GM21423 (cell line): ENCODE results near the gene HOXA9.

Source experiments
- ATAC-seq: cut with Tn5 transposase; IDR thresholded peaks from one replicate; pipeline ENCODE4 v1.9.1; 2021; ENCODE audit warnings: mild to moderate bottlenecking, moderate library complexity; ENCODE audit not compliant: unreplicated experiment

HOXA9 gene

DNA sequence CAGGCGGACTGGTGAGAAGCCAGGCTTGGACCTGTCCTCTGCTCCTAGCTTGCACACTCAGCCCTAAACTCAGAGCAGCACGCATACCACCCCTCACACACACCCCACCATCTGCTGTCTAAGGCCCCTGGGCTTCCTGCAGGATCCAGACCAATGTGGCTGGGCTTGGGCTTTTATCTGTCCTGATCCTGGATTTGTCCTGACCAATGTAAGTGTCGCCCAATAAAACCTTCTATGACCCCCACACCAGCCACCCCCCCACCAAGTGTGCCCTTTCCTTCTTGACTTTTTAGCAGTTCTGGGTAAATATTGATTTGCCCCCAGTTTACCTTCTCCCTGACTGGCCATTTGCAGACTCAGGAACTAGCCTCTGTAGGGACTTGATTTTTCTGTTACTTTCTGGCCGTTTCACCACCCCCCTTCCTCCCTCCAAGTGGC, 36.3 kb upstream of the HOXA9 start:
- no peak for ATAC-seq

DNA sequence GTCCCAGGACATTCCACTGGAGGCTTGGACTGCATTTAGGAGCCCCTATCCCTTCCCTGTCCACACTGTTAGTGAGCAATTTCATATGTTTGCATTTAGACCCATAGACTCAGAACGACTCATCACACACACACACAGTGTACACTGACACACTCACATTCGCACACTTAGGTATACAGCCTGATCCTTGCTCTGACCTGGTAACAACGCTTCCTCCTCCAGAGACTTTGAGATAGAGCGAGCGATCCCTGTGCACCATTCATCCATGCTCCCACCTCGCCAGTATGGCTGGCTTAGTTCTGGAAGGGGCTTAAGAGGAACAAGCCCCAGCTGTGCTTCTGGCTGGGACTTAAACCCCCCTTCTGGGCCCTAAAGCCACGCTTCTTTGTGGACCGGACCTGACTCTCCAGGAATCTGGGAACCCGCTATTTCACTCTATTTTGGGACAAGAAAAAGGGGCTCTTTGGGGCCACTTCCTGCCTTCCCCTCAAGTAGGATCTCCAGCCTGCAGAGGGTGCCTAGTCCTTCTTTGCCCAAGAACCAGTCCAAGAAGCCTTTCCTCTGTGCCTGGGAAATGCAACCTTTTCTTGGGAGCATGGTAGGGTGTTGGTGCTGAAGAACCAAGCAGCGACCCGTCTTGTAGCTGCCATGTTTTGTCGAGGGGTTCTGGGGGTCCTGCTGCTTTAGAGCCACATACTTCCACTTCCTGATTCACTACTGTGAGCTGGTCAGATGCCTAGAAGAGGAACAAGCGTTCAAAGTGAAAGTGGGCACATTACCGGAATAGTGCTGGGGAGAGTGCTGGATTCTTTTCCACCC, 35.6 kb upstream of the HOXA9 start:
- ATAC-seq = no peak

DNA sequence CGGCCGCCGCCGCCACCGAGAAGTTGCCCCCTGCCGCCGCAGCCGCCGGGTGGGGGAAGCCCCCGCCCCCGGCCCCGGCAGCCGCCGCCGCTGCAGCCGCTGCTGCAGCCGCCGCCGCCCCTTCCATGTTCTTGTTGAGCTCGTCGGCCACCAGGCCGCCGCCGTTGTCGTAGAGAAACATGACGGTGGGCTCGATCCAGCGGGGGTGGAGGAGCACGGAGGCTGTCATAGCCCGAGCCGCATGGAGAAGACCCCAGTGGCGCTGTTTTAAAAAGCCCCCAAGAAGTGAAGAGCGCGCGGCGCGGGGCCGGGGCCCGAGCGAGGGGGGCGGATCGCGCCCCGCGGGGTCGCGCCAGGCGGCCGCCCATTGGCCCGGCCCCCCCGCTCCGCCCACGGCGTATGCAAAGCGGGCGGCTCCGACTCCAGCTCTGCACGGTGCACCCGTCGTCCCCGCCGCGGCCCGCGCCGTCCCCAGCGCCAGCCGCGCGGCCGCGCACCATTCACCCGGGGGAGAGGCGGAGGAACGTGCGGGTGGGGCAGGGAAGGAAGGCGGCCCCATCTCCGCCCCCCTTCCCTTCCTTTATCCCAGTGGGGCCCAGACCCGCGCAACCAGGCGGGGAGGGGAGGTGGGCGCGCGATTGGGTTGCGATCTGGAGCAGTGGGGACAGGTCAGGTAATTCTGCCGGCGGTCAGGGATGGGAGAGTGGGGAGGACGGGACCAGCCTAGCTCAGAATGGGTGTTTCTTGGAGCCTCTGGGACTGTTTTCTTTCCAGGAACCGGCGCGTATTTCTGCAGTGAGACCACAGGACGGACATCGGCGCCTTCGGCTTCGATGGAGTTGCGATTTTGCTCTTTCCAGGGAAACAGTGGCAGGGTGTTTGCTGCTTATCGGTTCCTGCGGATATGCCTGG, 34.8 kb upstream of the HOXA9 start, which contains the start of gene HOXA13:
Gene HOXA13 (minus strand): TSS at position 243 of the 912 bp plus-strand sequence. CDS start 14 bp downstream, at position 229.
- ATAC-seq = no peak

DNA sequence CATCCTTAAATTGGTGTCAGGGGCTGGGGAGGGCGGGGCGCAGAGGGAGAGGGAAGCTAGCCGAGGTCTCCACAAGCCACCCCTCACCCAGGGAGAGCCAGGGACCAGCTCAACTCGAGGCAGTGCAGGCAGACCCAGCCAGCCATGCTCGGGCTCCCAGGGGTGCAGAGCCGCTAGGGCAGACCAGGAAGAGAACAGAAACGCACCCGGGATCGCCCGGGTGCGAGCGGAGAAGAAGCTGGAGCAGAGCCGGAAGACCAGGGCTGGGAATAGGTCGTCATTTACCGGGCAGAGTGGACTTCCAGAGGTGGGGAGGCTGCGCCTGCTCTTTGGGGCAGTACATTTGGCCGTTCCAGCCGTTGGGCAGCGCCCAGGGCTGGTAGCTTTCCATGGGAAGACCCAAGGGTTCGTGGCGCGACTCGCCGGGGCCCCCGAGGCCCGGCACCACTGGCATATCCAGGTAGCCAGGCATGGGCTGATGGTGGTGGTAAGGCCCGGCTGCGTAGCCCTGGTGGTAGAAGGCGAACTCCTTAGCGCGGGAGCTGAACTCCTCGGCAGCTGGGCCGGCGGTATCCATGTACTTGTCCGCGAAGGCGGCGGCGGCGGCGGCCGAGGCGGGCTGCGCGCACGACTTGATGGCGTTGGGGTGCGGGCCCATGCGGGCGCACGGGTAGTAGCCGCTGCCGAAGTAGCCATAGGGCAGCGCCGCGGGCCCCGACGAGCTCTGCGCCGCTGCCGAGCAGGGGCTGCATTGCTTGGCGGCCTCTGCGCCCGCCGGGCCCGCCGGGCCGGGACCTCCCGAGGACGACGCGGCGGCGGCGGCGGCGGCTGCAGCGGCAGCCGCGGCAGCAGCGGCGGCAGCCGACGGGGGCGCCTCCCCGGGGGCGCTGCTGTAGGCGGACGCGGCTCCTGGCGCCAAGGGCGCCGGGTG, 33.8 kb upstream of the HOXA9 start:
- ATAC-seq = no peak

DNA sequence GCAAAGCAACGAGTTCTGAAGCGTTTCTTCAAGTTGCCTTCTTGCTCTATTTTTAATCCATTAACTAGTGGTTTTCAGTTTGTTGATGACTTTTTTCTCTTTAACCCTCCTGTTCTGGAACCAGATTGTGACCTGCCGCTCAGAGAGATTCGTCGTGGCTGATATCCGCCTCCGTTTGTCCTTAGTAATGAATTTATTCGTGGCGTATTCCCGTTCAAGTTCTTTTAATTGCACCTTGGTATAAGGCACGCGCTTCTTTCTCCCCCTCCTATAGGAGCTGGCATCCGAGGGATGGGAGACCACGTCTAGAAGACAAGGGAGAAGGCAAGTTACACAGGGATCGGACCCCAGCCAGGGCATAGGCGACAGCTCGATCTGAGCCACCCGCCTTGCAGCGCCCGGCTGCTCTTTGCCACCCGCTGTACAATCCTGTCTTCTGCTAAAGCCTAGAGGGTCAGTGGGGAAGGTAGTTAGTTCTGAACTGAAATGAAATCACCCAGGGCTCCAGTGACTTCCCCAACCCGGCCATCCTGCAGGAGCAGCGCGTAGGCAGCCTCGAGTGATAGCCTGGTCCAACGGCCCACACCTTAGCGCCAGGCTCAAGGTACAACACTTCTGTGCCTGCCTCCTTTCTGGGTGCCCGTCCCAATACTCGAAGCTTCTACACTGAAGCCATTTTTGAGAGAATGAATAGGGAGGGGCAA, 33.0 kb upstream of the HOXA9 start:
- no peak for ATAC-seq

DNA sequence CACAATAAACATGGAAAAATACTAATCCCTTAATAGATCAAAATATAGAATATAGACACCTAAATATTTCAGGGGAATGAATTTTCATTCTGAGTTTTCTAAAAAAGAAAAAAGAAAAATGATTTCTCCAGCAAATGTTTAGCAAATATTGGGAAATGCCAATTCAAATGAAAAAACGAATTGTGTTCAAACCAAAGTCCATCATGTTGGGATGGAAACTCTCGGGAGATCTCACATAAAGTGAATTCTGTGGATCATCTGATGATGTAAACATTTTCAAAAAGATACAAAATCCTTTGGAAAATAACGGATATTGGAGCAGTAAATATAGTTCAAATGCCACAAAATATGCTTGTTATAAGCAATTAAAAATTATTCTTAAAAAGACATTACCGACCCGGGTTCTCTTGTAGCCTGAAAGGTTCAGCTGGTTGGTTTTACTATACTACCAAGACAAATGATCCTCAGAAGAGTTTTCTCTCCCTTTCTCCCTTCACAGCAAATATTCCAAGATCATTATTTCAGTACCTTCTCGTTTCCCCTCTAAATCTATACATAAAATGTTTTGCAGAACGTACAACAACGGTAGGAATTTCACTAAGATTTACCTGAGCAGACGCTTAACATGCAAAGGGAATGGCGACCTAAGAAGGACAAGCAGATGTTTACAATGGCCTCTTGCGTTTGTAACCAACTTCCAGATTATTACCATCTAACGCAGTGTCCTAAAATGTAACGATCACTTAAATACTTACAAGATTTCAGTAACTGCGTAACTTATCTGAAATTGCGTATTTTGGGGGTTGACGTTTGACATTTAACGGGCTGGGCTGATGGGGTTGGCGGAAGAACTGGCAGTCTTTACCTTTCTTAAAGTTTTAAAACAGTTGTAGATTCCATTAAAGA, 32.1 kb upstream of the HOXA9 start:
- no peak for ATAC-seq

DNA sequence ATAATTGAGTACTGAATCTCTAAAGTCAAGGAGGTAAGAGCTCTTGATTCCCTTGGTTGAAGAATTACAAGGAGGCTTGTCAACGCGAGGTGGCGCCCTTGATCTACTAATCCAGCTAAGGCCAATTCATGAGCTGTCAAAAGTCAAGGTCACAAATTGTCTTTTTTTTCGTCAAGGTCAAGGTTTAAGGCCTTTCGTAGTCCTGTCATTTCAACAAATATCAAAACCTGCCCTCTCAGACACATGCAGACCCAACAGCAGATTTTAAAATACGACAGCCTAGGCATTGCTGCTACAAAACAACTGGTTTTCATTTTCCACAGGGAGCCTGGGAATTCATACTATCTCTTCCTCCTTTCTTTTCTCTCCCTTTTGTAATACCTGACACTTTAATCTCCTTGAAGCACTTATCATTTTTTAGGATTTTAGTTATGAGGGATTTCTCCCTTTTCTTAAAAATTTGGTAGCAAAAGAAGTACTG, 31.0 kb upstream of the HOXA9 start:
- ATAC-seq = no peak

DNA sequence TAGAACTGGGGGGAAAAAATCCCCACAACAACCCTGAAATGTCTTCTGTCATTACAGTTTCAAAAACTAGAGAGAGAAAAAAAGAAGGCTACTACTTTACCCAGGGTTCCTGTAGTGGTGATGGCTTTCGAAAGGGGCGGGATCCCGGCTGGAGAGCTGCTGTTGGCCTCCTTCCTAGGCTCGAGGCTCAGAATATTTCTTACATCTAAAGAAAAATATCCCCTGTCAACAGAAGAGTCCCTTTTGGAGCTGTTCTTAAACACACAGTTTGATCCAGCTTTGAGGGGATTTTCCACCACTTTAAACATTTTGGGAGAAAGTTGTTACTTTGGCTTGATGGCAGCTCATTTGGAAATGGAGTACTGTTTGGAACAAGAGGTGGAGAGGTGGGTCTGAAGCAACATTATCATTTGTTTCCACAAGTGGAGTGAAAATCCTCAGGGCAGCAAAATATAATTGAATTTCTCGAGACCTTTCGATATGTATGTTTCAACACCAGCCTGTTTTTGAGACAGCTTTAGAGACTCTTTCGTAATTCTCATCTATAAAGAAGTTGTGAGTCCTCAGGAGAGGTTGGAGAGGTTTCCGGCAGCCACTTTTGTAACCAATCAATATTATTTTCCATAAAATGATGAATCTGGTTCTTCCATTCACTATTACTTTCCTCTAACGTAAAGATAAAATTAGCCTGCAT, 29.5 kb upstream of the HOXA9 start:
- no peak for ATAC-seq

DNA sequence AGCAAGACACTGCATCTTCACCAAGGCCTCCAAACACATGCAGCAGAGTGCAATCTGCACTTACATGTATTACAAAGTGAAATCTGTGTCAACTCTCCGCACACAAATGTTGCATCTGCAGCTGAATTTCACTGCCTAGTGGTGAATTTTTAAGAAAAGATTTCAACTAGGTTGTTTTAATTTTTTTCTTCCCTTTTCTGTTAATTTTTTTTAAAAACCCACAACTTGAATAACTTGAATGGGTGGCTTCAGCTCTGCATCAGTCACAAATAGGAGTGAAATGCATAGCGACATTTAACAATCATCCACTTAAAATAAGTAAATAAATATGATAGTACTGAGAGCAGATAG, 28.6 kb upstream of the HOXA9 start:
- ATAC-seq = no peak

DNA sequence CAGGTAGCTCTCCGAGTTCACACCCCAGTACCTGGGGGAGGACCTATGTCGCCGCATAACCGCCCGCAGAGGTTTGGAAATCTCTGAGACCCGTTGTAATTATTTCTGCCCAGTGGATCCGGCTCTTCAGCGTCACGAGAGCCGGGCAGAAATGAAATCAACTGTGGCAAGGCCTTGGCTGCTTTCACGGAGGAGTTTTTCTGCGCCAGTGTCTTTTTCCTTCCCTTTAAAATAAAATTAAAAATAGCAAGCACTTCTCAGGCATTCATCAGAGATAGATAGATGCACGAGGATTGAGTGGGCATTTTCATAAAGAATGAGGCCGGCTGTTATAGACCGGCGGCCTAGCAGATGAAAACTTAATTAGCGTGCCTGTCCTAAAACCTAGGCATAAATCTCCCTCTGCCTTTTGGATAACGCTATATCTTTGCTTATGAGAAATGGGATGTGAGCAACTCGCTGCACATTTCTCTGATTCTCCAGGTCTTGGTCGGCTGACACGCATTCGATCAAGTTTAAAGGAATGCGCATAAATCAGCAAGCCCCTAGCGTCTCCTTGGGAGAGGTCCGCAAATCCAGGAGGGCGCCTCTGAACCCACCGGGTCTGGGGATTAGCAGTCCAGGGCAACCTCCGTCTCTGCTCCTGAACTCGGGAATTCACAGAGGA, 28.1 kb upstream of the HOXA9 start:
- ATAC-seq = no peak

DNA sequence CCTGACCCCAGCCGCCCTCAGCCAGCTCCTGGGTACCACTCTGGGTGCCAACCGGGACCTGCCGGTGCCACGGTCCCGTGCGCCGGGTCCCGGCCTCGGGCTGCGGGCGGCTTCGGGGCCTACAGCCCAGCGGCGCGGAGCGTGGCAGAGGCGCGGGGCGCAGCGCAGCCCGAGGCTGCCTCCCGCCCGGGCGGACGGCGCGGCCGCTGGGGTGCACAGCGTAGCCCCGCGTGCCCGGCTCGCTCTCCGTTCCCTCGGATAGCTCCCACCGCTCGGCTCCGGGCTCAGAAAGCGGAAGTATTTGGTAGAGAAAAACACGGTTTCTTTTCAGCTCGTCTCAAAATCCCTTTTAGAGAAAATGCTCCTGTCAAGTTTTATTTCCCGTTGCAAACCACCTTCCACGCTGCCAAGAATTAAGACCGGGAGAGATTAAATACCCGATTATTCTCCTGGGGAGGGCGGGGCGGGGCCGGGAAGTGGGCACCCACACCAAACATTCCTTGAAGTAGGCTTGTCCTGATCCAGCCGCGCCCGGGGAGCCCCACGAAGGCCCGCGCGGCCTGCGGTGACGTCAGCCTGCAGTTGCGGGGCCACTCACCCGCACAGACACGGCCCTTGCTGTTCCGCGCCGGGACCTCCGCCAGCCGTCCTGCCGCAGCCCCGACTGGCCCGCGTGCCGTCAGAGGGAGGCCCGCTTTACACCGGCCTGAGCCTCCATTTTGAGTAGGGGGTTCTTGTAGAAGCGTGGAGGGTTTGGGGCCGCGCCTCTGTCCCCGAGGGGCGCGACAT, 27.4 kb upstream of the HOXA9 start:
- ATAC-seq = no peak

DNA sequence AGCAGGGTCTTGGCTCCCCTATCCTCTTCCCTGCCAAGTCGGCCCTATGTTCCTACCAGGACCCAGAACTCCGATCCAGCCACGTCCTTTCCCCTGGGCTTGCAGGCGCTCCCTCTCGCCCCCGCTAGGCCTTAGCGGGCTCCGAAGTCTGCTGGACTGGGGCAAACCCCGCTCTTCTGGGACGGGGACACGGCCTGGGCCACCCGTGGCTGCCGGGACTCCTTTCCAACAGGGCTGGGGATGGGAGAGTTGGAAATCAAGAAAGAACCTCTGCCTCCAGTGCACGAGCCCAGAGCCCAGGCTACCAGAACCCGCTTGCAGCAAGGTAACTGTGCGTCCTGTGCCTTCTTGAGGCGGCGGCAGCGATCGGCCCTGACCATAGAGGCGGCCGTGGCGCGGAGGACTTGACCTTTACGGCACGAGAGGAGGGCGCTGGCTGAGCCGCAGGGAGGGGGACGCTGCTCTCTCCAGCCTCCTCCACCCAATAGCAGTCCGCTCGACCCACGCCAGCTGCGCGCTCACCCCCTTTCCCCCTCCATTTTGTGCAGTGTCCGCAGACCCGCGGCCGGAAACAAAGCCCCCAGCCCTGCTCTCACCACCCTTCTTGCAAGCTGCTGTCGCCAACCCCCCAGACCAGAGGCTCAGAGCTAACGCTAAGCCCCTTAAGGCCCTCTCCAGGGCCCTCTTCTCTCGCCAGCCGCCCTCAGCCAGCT, 26.7 kb upstream of the HOXA9 start:
- ATAC-seq = no peak

DNA sequence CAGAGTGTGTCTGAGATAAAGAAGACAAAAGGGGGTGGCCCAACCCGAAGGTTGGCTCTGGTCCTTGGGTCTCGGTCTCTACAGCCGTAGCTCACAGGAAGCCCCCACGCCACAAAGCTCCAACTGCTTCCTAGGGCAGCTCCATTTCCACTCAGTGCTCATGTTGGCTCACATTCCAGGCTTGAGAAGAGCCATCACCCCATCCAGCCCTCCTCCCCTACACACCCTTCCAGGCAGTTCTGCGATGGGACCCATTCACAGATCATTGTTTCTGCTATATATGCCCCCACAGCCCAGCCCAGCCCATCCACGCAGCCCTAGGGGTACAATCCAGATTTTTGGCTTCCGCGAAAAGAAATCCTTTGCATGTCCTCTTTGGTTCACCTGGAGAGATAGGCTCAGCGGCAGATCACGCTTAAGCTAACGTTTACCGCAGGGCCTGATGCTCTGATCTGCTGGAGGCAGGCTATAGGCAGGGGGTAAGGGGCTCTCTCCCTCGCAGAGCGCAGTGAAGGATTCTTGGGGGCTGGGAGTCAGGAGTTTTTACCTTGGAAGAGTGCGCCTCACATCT, 25.9 kb upstream of the HOXA9 start:
- no peak for ATAC-seq

DNA sequence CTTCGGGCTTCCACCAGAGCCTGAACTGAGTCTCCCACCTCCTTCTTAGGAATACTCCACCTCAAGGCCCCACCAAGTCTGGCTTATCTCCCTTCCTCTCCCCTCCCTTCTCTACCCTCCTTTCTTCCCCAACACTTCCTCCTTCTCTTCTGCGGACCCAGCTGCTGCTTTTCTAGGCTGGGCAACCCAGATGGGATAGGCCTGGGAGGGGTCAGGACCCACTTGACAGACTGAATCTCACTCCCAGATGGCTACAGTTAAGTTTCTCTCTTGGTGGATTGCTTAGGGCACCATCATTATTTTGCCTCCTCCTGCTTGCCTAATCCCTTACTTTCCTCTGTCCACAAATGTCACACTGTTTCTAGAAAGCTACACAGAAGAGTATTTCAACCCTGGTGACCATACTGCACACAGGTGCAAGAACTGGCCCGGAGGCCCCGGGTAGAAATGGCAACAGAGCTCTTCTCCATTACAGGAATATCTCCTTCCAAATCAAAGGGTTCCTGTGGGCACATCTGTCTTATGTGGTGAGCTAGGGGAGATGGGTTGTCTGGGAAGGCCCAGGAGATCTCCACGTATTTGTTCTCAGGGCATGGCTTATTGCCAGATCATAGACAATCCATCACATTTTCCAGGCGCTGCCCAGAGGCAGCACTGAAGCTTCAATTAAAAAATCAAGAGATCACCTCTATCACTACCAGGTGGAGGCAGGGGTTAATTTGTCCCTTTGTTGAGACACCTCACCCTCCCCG, 24.8 kb upstream of the HOXA9 start:
- ATAC-seq = no peak

DNA sequence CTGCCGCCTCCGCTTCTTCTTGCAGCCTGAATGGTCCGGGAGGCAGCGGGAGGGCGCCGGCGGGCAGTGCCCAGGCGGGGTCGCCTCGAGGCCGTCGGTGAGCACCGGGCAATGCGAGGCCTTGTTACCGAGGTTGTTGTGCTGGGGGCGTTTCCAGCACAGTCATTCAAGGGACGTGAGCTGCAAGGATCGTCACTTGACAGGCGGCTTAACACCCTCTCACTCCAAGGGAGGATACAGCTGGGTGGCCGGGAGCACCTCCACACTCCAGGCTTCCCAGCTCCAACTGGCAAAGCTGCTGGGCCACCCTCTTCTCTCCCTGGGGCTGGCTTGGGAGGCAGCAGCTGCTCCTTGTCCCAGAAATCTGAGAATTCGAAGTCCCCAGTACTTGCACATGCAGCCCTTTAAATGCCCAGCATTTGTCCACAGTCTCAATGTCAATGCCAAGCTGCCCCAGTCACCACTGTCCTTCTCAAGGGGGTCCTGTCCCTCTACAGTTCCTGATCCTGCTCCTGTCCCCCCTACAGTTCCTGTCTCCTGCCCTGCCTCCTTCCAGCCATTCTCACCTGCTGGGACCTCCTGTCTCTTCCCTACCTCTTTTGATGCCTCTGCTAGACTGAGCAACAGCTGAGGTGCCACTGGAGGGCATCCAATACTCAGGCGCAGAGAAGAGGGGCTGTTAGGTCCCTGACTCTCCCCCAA, 24.1 kb upstream of the HOXA9 start:
- ATAC-seq = no peak
